GM23248 (cell line): ENCODE results near the gene KRTAP4-8.
"Not testable (repeated sequence)": the region's sequence is repeated elsewhere in the genome, so short reads cannot be mapped to it uniquely, and the experiment has no call there.

Experiments used
- EZH2 ChIP-seq: fragments of 200-600 bp; sonication (generic); IDR thresholded peaks from 2 replicates; pipeline ENCODE4 v1.6.1; 2018; ENCODE audit warnings: antibody characterized with exemption, mild to moderate bottlenecking; ENCODE audit not compliant: insufficient read depth, poor library complexity, severe bottlenecking
- EZH2phosphoT487 ChIP-seq: fragments of 200-600 bp; sonication (generic); IDR thresholded peaks from 2 replicates; pipeline ENCODE4 v1.6.1; 2018; ENCODE audit warnings: antibody characterized with exemption, moderate library complexity, mild to moderate bottlenecking, low read depth; ENCODE audit not compliant: insufficient read depth

DNA sequence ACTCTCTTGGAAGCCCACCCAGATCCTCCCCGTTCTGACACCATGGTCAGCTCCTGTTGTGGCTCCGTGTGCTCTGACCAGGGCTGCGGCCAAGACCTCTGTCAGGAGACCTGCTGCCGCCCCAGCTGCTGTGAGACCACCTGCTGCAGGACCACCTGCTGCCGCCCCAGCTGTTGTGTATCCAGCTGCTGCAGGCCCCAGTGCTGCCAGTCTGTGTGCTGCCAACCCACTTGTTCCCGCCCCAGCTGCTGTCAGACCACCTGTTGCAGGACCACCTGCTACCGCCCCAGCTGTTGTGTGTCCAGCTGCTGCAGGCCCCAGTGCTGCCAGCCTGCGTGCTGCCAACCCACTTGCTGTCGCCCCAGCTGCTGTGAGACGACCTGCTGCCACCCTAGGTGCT is 7.4 kb upstream of the KRTAP4-8 start, which contains the start of gene KRTAP4-9:
- not testable (repeated sequence) for TF ChIP-seq EZH2phosphoT487, EZH2
